HepG2 (cell line): ENCODE results near the gene POU2F1. TPM values are rescaled to one million over a fixed set of nuclear protein-coding genes. Genes with fewer than 3 reads are reported as not detected.
A peak's percentile ranks its signal among the peaks of the same experiment; 100 is the strongest.

Experiments used
- ATAC-seq: fragments of 200-7000 bp; cut with Tn5 transposase; 3 replicates; pipeline ENCODE4 v1.9.1; 2020; ENCODE audit warnings: mild to moderate bottlenecking, moderate library complexity
- BruUV-seq: library from RNA; stranded (reverse); fragments of 400-500 nt; replicated peaks from 2 replicates; lab custom pipeline; 2021; lab: Mats Ljungman, UMichigan
- CTCF ChIA-PET: fragments of 300-600 bp; formaldehyde crosslinking; extraction: SDS; loops from one replicate; lab custom pipeline; 2021; ENCODE audit warnings: low total read pairs, inconsistent platforms, low intra/inter-chr PET ratio; lab: Yijun Ruan, JAX
- POLR2A ChIA-PET: fragments of 350-600 bp; sonication (Branson Sonifier 250); formaldehyde crosslinking; loops from one replicate; lab custom pipeline; 2020; ENCODE audit warnings: antibody characterized with exemption, inconsistent platforms; lab: Yijun Ruan, JAX
- DNase-seq: peaks from one replicate; pipeline ENCODE4 v3.0.0-alpha.2; 2015; ENCODE audit warnings: low spot score
- FAIRE-seq: peaks from 3 replicates; lab custom pipeline; 2011; peaks lifted over from hg19 to GRCh38; lab: Jason Lieb, UNC
- H2AFZ ChIP-seq: one replicate; pipeline ENCODE4 v1.6.1; 2011; ENCODE audit warnings: low read length, inconsistent platforms
- H3K27ac ChIP-seq: fragments of 300-600 bp; 3 replicates; pipeline ENCODE4 v1.8.0; 2011; ENCODE audit warnings: mixed run types, mild to moderate bottlenecking, mixed read lengths, low read length, inconsistent platforms; ENCODE audit not compliant: insufficient read depth; ENCODE audit errors: extremely low read length
- H3K27me3 ChIP-seq, 2 experiments: fragments of 200-600 bp in 1 of 2; 2 replicates in 1 of 2; 3 replicates in 1 of 2; pipeline versions ENCODE4 v1.6.0 to v1.8.0; 2011; ENCODE audit warnings: low read length in 2 of 2, mild to moderate bottlenecking in 2 of 2, moderate library complexity in 2 of 2, inconsistent platforms in 1 of 2; ENCODE audit not compliant: insufficient read depth in 2 of 2, control insufficient read depth in 1 of 2
- H3K36me3 ChIP-seq, 2 experiments: fragments of 200-600 bp in 1 of 2; replicated peaks in 1 of 2; 2 replicates in 1 of 2; 3 replicates in 1 of 2; pipeline versions ENCODE4 v1.5.1 to v1.8.0; 2011; ENCODE audit warnings: low read length in 2 of 2, inconsistent platforms in 1 of 2; ENCODE audit not compliant: insufficient read depth in 2 of 2, control insufficient read depth in 1 of 2
- H3K4me1 ChIP-seq: 2 replicates; pipeline ENCODE4 v1.5.1; 2012; ENCODE audit warnings: low read length, inconsistent platforms; ENCODE audit not compliant: insufficient read depth
- H3K4me2 ChIP-seq: 2 replicates; pipeline ENCODE4 v1.6.0; 2011; ENCODE audit warnings: low read depth, low read length, inconsistent platforms
- H3K4me3 ChIP-seq, 3 experiments: fragments of 200-600 bp in 1 of 3; sonication (generic), shearing (Covaris generic) in 1 of 3; replicated peaks in 1 of 3; 2 replicates each; pipeline ENCODE4 v1.5.1; 2011 to 2016; ENCODE audit warnings: low read length in 3 of 3, inconsistent platforms in 2 of 3, low read depth in 2 of 3, mild to moderate bottlenecking in 2 of 3, control low read depth in 1 of 3, mixed read lengths in 1 of 3; ENCODE audit not compliant: insufficient read depth in 1 of 3
- H3K79me2 ChIP-seq: one replicate; pipeline ENCODE4 v1.6.1; 2011; ENCODE audit warnings: low read length, inconsistent platforms; ENCODE audit not compliant: insufficient read depth
- H3K9ac ChIP-seq: 2 replicates; pipeline ENCODE4 v1.6.0; 2011; ENCODE audit warnings: mild to moderate bottlenecking, low read depth, low read length, inconsistent platforms; ENCODE audit not compliant: insufficient read depth
- H3K9me3 ChIP-seq: 2 replicates; pipeline ENCODE4 v1.5.1; 2012; ENCODE audit warnings: mild to moderate bottlenecking, low read length
- H4K20me1 ChIP-seq: 2 replicates; pipeline ENCODE4 v1.6.0; 2011; ENCODE audit warnings: inconsistent platforms, mild to moderate bottlenecking, low read length, moderate library complexity; ENCODE audit not compliant: insufficient read depth
- GABPA ChIP-seq, 2 experiments: IDR thresholded peaks; 2 replicates each; pipeline ENCODE4 v1.6.1; 2011 to 2016; ENCODE audit warnings: low read depth in 2 of 2, low read length in 1 of 2, missing biosample characterization in 1 of 2, missing genetic modification characterization in 1 of 2
- SMC3 ChIP-seq: IDR thresholded peaks from 2 replicates; pipeline ENCODE4 v1.6.1; 2011; ENCODE audit warnings: low read length, improper control_type of control experiment
- TP53 ChIP-seq: sonication (generic); formaldehyde crosslinking; conservative IDR thresholded peaks from 2 replicates; pipeline ENCODE4 v1.4.0; 2020; ENCODE audit warnings: missing genetic modification reagents
- ZFY ChIP-seq: sonication (generic); formaldehyde crosslinking; IDR thresholded peaks from 2 replicates; pipeline ENCODE4 v1.4.0; 2020; ENCODE audit warnings: missing genetic modification reagents
- ZNF570 ChIP-seq: sonication (generic); formaldehyde crosslinking; IDR thresholded peaks from 2 replicates; pipeline ENCODE4 v1.4.0; 2020; ENCODE audit warnings: mild to moderate bottlenecking, missing genetic modification reagents, borderline replicate concordance
- ZNF768 ChIP-seq: sonication (generic); formaldehyde crosslinking; IDR thresholded peaks from 2 replicates; pipeline ENCODE4 v1.4.0; 2020; ENCODE audit warnings: missing genetic modification reagents
- WGBS: methylation state at CpG from one replicate; pipeline ENCODE4 v1.1.6; 2017; ENCODE audit warnings: low lambda C conversion rate; 5-methylcytosine and 5-hydroxymethylcytosine counted together
- in situ Hi-C: cut with HindIII; loops from 2 replicates; pipeline ENCODE4 v1.10.0; 2017; ENCODE audit warnings: low pct_unique_long_range_greater_than_20kb; ENCODE audit not compliant: extremely low pct_ligation_motif_present
- intact Hi-C: fragments of 100-400 bp; cut with micrococcal nuclease; formaldehyde crosslinking; loops from one replicate; pipeline ENCODE4 v1.10.0; 2022; ENCODE audit not compliant: unreplicated experiment
- polyA plus RNA-seq, 8 experiments: library from polyadenylated mRNA; depleted of rRNA in 3 of 8; stranded (reverse) in 7 of 8; unstranded in 1 of 8; fragments of >200 nt; fragmentation: Illumina TruSeq in 4 of 8; extraction: Trizol in 4 of 8; gene quantifications; 2 replicates each; pipeline versions ENCODE4 v1.2.1 to v1.2.3, GENCODE V29; 2011 to 2016; ENCODE audit warnings: low read depth in 4 of 8, missing spikeins in 1 of 8, mixed read lengths in 1 of 8; ENCODE audit not compliant: insufficient read depth in 1 of 8
- total RNA-seq, 5 experiments: library from RNA; depleted of rRNA; stranded (reverse); fragments of >200 nt; fragmentation: Illumina TruSeq; extraction: Trizol; gene quantifications; 2 replicates each; pipeline ENCODE4 v1.2.3, GENCODE V29; 2016; ENCODE audit warnings: low read depth in 1 of 5
- TF ChIP-seq, protein P1 (sequence below): sonication (generic); formaldehyde crosslinking; IDR thresholded peaks from 2 replicates; pipeline ENCODE4 v1.8.0; 2022; ENCODE audit warnings: missing genetic modification reagents, mild to moderate bottlenecking, moderate library complexity, borderline replicate concordance
- TF ChIP-seq, protein P2 (sequence below): sonication (generic); formaldehyde crosslinking; IDR thresholded peaks from 2 replicates; pipeline ENCODE4 v1.4.0; 2020; ENCODE audit warnings: missing genetic modification reagents
- TF ChIP-seq, protein P3 (sequence below): sonication (generic); formaldehyde crosslinking; IDR thresholded peaks from 2 replicates; pipeline ENCODE4 v1.4.0; 2020; ENCODE audit warnings: missing genetic modification reagents

The POU2F1 gene
- total and polyA plus RNA-seq, 2 of the 13 experiments (the other 11 are each of a cell fraction or from before 2014, with no cell fraction given), result 10.2 to 13.0 TPM

GRCh38 chr1:167430134-167430848 lies 209.6 kb downstream of the POU2F1 start:
- ATAC-seq, result no peak
- no peak overlapping the region for H3K4me3 ChIP-seq
- H3K4me1 ChIP-seq, result peaks cover 21% of the 10 kb centered on the region
- no peak for FAIRE-seq
- no peaks in the 10 kb centered on the region for H3K79me2 ChIP-seq
- WGBS, result 89% methylated on average over 16 of the region's 17 CpGs
- no peak overlapping the region for H2AFZ ChIP-seq
- TF ChIP-seq, protein P1, sequence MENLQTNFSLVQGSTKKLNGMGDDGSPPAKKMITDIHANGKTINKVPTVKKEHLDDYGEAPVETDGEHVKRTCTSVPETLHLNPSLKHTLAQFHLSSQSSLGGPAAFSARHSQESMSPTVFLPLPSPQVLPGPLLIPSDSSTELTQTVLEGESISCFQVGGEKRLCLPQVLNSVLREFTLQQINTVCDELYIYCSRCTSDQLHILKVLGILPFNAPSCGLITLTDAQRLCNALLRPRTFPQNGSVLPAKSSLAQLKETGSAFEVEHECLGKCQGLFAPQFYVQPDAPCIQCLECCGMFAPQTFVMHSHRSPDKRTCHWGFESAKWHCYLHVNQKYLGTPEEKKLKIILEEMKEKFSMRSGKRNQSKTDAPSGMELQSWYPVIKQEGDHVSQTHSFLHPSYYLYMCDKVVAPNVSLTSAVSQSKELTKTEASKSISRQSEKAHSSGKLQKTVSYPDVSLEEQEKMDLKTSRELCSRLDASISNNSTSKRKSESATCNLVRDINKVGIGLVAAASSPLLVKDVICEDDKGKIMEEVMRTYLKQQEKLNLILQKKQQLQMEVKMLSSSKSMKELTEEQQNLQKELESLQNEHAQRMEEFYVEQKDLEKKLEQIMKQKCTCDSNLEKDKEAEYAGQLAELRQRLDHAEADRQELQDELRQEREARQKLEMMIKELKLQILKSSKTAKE, result no peak
- TF ChIP-seq ZNF570 (CRISPR knock-in tag) (no peak), SMC3 (no peak), ZFY (CRISPR knock-in tag) (no peak), GABPA (IDR thresholded peaks at IDR 0.05; ENCODE audit: low read depth, low read length) (no peak), GABPA (CRISPR knock-in tag; IDR thresholded peaks at IDR 0.05; ENCODE audit: low read depth) (no peak), TP53 (CRISPR knock-in tag) (no peak), ZNF768 (CRISPR knock-in tag) (peak; percentile 38; the same call in 1 of the 2 replicates)
- TF ChIP-seq, protein P2, sequence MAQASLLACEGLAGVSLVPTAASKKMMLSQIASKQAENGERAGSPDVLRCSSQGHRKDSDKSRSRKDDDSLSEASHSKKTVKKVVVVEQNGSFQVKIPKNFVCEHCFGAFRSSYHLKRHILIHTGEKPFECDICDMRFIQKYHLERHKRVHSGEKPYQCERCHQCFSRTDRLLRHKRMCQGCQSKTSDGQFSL (CRISPR knock-in tag), result no peak
- TF ChIP-seq, protein P3, sequence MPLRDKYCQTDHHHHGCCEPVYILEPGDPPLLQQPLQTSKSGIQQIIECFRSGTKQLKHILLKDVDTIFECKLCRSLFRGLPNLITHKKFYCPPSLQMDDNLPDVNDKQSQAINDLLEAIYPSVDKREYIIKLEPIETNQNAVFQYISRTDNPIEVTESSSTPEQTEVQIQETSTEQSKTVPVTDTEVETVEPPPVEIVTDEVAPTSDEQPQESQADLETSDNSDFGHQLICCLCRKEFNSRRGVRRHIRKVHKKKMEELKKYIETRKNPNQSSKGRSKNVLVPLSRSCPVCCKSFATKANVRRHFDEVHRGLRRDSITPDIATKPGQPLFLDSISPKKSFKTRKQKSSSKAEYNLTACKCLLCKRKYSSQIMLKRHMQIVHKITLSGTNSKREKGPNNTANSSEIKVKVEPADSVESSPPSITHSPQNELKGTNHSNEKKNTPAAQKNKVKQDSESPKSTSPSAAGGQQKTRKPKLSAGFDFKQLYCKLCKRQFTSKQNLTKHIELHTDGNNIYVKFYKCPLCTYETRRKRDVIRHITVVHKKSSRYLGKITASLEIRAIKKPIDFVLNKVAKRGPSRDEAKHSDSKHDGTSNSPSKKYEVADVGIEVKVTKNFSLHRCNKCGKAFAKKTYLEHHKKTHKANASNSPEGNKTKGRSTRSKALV (CRISPR knock-in tag), result no peak
- no peaks in the 10 kb centered on the region for H4K20me1 ChIP-seq
- CTCF ChIA-PET, result no interaction called here
- BruUV-seq, result no TSS peak
- H3K9me3 ChIP-seq, result no peaks in the 10 kb centered on the region
- H3K27ac ChIP-seq, result no peak overlapping the region
- in situ Hi-C loops, result no loop called here
- no peak overlapping the region for H3K9ac ChIP-seq
- POLR2A ChIA-PET, result no interaction called here
- peaks cover 1 to 3% of the 10 kb centered on the region in 2 experiments; a peak in 3 of 5 replicates for H3K27me3 ChIP-seq
- intact Hi-C loops, result no loop called here
- no peak overlapping the region for H3K4me2 ChIP-seq
- no peaks in the 10 kb centered on the region for H3K36me3 ChIP-seq
- DNase-seq, result no peak
